GM19238 (cell line): ENCODE data around the gene RASAL3.
A peak's percentile ranks its signal among the peaks of the same experiment; 100 is the strongest.
"Not testable (repeated sequence)": the region's sequence is repeated elsewhere in the genome, so short reads cannot be mapped to it uniquely, and the experiment has no call there.

Experiments
- DNase-seq: peaks from one replicate; pipeline ENCODE4 v3.0.0; 2011; ENCODE audit warnings: low spot score; ENCODE audit not compliant: insufficient read length

RASAL3 gene

GRCh38 chr19:15464394-15465385, at the start of gene RASAL3:
RASAL3 (minus strand) TSS chr19:15464544; CDS start chr19:15464358, 186 bp downstream.
- peak; percentile 75 for DNase-seq

DNA sequence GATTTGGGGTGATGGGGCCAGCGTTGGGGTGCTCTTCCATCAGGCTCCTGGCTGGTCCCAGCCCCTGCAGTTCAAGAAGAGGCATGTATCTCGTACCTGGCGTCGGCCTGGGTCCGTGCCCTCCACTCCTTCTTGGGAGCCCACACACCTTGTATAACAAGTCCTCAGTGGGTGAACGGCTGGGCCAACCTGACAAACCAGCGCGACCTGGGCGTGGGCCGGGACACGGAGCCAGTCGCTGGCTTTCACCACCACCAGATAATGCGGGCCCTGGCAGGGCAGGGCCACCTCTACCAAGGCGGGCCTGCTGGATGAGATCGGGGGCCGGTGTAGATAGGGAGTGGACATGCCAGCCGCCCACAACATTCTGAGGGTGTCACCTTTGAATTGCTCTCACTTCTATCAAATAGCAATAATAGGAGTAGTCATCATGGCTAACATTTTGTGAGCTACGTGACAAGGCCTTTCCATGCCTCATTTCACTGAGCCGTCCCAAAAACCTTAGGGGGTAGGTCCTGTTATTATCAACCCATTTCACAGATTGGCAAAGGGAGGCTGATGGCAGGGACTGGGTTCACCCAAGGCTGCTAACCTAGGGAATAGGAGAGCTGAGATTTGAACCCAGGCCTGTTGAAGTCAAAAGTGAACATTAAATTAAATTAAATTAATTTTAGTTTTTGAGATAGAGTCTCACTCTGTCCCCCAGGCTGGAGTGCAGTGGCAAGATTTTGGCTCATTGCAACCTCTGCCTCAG, 47.5 kb upstream of the RASAL3 start:
- no peak for DNase-seq

DNA sequence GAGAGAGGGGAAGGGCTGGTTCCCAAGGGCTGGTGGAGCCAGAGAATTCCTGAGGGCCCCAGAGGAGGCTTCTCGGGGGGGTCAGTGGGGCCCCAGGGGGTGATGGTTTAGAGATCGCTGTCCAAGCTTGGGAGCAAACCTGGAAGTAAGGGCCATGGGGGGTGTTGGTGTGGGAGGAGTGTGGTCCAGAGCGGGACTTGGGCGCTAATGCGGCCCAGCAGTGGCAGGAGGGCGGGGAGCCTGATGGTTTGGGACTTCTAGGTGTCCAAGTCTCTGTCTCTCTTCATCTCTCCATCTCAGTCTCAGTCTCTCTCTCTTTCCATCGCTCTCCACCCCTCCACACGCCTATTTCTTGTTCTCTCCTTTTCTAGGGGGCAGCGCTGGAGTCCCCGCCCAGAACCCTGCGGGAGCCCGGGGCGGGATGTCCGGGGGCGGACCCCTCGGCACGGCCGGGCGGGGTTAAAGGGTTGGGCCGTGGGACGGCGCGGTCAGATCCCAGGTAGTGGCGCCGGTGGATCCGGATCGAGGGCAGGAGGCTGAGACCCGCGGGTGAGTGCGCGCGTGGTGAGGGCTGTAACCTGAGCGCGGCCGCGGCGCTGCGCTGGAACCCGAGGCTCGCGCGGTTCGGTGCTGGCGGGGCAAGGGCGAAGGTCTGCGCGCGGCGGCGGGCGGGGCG, 43.8 kb upstream of the RASAL3 start, which contains the start of gene CYP4F22:
CYP4F22 (plus strand) TSS at position 491 of the 676 bp plus-strand sequence. CDS start 16,812 bp downstream, outside the sequence.
- DNase-seq: no peak

DNA sequence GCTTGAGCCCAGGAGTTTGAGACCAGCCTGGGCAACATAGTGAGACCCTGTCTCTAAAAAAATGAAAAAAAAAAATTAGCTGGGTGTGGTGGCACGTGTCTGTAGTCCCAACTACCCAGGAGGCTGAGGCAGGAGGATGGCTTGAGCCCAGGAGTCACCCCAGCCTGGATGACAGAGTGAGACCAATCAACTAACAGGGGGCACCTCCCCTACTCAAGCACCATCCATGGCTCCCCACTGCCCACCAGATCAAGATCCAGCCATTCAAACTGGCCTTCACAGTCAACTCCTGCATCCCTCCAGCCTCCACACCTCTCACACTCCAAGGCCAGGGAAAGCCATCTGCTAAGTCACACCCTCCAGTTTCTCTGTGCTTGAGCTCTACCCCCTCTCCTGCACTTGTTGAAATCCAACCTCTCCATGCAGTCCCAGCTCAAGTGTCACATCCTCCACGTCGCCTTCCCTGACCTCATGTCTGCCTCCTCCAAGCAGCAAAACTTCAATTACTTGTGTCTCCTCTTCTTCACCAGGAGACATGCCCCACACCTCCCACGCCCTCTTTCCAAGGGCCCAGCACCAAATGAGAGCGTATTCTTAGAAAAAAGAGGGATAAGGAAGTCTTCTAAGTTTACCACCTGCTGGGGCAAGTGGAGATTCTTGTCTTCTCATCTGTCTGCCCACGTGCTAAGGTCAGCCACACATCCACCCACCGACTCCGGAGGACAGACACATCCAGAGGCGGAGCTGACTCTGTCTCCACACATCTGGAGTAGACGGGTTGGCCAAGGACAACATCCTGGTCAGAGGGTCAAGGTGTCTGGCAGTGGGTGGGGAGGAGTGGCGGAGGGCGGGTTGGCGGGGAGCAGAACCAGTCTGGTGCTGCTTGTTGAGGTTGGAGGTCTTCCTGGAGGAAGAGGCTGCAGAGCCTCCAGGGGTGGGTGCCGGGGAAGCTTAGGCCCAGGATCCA, 43.0 kb upstream of the RASAL3 start:
- no peak for DNase-seq

GRCh38 chr19:15506074-15506571, 41.8 kb upstream of the RASAL3 start:
- no peak for DNase-seq

GRCh38 chr19:15502264-15502663, 37.9 kb upstream of the RASAL3 start:
- no peak for DNase-seq

DNA sequence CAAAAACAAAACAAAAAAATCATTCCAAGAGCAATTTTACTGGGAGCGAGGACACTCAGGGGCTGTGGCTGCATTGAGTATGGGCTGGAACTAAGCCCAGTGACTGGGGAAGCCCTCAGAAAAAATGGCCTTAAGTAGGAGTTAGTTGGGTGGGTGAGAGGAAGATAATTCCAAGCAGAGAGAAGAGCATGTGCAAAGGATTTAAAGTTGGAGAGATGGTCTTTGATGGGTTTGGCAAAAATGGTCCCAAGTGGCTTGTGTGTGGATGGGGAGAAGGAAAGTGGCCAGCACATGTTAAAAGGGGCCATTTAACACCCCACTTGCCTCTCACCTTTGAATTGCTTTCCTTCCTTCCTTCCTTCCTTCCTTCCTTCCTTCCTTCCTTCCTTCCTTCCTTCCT, 37.3 kb upstream of the RASAL3 start:
- no peak for DNase-seq

DNA sequence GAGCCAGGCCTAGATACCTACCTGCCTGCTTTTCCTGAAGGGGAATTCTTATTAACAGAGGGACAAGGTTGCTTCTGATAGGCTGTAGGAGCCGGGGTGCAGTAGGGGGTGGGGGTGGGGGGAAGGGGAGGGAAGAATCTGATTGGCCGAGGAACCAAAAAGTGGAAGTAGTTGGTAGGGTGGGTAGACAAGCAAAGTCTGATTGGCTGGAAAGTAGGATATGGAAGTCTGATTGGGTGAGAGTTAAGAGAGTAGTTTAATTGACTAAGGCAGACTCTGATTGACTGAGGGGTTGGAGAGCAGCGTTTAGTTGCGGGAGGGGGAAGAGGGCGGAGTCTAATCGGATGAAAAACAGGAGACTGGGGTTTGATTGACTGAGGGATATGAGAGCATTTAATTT, 34.6 kb upstream of the RASAL3 start:
- no peak for DNase-seq

GRCh38 chr19:15498156-15498858, 34.0 kb upstream of the RASAL3 start:
- DNase-seq: no peak

DNA sequence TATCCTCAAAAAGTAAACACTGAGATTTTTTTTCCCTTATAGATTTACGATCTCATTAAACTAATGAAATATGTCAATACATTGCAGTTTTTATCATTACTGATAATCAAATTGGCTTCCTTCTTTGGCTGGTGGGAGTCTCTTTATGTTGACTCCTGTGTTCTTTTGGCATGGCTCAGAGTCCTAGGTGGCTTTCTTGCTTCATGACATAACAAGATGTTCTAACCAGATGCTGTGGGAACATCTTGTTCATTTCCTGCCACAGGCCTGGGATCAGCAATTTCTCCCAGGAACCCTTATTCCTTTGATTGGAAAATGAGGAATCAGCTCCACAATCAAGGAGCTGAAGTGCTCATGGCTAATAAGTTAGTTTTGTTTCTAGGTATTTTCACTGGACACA, 30.8 kb upstream of the RASAL3 start:
- DNase-seq: no peak

GRCh38 chr19:15488489-15489226, 24.3 kb upstream of the RASAL3 start:
- no peak for DNase-seq

GRCh38 chr19:15487038-15487437, 22.7 kb upstream of the RASAL3 start:
- DNase-seq: no peak

GRCh38 chr19:15485768-15486167, 21.4 kb upstream of the RASAL3 start:
- not testable (repeated sequence) for DNase-seq

DNA sequence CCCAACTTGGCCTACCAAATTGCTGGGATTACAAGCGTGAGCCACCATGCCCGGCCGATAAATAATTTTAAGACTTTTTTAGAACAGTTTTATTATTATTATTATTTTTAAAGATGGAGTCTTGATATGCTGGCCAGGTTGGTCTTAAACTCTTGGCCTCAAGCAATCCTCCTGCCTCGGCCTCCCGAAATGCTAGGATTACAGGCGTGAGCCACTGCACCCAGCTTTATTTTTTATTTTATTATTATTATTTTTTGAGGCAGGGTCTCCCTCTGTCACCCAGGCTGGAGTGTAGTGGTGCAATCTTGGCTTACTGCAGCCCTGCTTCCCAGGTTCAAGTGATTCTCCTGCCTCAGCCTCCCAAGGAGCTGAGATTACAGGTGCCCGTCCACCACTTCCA, 16.7 kb upstream of the RASAL3 start:
- DNase-seq: not testable (repeated sequence)

- no peak for DNase-seq
These were observed 15.3 kb upstream of the RASAL3 start, which contains the start of gene PGLYRP2 for GRCh38 chr19:15479391-15480345. PGLYRP2 (minus strand) TSS chr19:15479501; CDS start chr19:15479371, 130 bp downstream.

- no peak for DNase-seq
These were observed 12.0 kb upstream of the RASAL3 start for GRCh38 chr19:15476325-15476724.

- DNase-seq: no peak
These were observed 11.3 kb upstream of the RASAL3 start for GRCh38 chr19:15475611-15476010.

- no peak for DNase-seq
These were observed 10.8 kb upstream of the RASAL3 start for GRCh38 chr19:15475169-15475568.
